Activated naive CD8-positive, alpha-beta T cell (primary cell): ENCODE results near the gene SLC25A23.
"Not testable (repeated sequence)": the region's sequence is repeated elsewhere in the genome, so short reads cannot be mapped to it uniquely, and the experiment has no call there.

Experiments
- H3K27ac Mint-ChIP-seq: one replicate; pipeline ENCODE4 v1.8.0; 2021; ENCODE audit warnings: mixed read lengths
- H3K27me3 Mint-ChIP-seq: one replicate; pipeline ENCODE4 v1.8.0; 2021; ENCODE audit warnings: mixed read lengths
- H3K36me3 Mint-ChIP-seq: one replicate; pipeline ENCODE4 v1.8.0; 2021; ENCODE audit warnings: mixed read lengths
- H3K4me1 Mint-ChIP-seq: one replicate; pipeline ENCODE4 v1.8.0; 2021; ENCODE audit warnings: low read depth, mixed read lengths
- H3K4me3 Mint-ChIP-seq: one replicate; pipeline ENCODE4 v1.8.0; 2021; ENCODE audit warnings: mild to moderate bottlenecking, mixed read lengths
- H3K9me3 Mint-ChIP-seq: one replicate; pipeline ENCODE4 v1.8.0; 2021; ENCODE audit warnings: low read depth, mixed read lengths

Gene SLC25A23

DNA sequence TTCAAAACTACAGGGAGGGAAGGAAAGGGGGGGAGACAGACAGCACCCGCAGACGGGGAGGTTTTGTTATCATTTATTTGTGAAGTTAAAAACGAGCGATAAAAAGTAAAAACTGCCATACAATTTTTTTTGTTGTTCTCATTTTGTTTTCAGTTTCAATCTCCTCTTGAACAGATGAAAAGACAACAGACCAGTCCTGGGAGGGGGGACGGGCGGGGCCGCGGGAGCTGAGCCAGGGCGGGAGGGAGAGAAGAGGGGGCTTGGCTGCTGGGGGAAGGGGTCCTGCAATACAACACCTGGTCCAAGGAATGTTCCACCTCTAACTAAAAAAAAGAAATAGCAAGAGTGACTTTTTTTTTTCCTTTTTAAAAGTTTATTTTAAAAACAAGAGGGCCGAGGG, 46.3 kb downstream of the SLC25A23 start:
- H3K4me1 Mint-ChIP-seq = no peaks in the 10 kb centered on the region
- H3K4me3 Mint-ChIP-seq = no peak overlapping the region
- H3K36me3 Mint-ChIP-seq = no peaks in the 10 kb centered on the region
- no peak overlapping the region for H3K27ac Mint-ChIP-seq
- no peaks in the 10 kb centered on the region for H3K27me3 Mint-ChIP-seq
- no peaks in the 10 kb centered on the region for H3K9me3 Mint-ChIP-seq

DNA sequence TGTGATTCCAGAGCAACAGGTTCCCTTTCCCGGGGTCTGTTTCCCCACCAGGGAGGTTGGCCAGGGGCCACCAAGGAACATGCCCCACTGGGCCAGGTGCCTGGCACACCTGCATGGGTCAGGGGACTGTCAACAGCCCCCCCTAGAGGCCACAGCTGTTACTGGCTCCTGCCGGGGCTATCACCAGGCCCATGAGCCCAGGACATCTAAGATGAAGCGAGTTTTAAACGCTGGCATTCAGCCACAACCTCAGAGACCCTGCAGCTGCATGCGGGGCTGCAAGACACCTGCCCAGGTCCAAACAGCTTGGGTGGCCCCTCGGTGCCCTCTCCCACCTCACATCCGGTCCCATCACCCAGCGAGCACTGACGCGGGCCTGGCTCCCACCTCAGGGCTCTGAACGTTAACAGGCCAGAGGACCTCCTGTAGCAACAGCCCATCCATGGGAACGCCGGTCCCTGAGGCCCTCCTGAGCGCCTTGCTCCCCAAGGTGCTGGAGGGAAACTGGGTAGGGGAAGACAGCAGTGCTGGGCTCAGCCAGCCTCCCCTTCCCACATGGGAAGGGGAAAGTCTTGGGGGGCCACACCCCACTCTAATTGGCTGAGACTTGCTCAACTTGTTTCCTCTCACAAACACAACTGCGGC, 47.0 kb downstream of the SLC25A23 start:
- no peaks in the 10 kb centered on the region for H3K27me3 Mint-ChIP-seq
- H3K36me3 Mint-ChIP-seq = no peaks in the 10 kb centered on the region
- H3K27ac Mint-ChIP-seq = no peak overlapping the region
- no peaks in the 10 kb centered on the region for H3K4me1 Mint-ChIP-seq
- no peak overlapping the region for H3K4me3 Mint-ChIP-seq
- no peaks in the 10 kb centered on the region for H3K9me3 Mint-ChIP-seq

DNA sequence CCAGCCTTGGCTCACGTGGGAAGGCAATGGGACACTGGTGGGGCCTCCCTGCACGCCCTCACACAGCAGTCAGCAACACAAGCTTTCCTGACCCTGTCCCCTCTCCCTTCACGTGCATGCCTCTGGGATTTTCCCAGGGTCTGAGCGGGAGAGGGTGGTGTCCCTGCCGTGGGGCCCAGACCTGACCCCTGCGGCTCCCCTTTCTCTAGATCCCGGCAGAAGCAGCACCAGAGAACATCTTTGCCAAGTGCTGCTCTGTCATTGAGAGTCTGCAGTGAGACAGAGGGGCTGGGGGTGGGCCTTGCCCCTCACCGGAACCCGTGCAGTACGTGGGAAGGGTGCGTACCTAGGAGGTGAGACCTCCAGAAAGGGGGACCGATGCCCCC, 47.5 kb downstream of the SLC25A23 start:
- Mint-ChIP-seq H3K27me3 (no peaks in the 10 kb centered on the region), H3K36me3 (no peaks in the 10 kb centered on the region), H3K4me1 (no peaks in the 10 kb centered on the region), H3K4me3 (no peak overlapping the region), H3K9me3 (no peaks in the 10 kb centered on the region), H3K27ac (no peak overlapping the region)

DNA sequence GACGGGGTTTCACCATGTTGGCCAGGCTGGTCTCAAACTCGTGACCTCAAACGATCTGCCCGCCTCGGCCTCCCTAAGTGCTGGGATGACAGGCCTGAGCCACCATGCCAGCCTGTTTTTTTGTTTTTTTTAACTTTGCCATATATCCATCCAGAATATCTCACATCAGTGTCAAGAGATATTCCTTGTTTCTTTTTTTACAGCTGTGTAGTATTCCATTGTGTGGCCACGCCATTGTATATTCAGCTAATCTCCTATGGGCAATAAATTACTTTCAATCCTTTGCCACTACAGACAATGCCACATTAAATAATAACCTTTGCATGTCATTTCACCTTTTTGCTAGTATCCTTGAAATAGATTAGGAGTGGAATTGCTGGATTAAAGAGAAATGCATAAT, 50.2 kb downstream of the SLC25A23 start:
- Mint-ChIP-seq H3K36me3 (no peaks in the 10 kb centered on the region), H3K9me3 (no peaks in the 10 kb centered on the region), H3K4me1 (no peaks in the 10 kb centered on the region), H3K27me3 (no peaks in the 10 kb centered on the region), H3K4me3 (no peak overlapping the region), H3K27ac (no peak overlapping the region)

DNA sequence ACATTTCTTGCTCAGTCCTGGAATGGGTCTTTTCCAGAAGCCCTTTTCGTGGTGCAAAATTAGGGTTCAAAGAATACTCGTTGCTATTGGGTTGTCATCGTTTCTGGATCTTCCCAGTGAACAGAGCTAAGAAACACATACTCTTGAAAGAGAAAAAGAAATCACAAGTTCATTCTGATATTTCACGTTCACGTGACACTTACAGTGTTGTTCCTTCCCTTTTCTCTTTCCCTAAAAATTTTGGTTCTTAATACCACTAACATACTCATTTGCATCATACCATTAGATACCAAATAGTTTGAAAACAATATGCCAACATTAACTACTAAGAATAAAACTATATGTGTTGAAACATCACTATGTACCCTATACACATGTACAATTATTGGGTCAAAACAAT, 53.2 kb downstream of the SLC25A23 start:
- Mint-ChIP-seq H3K27me3 (no peaks in the 10 kb centered on the region), H3K9me3 (no peaks in the 10 kb centered on the region), H3K4me3 (no peak overlapping the region), H3K36me3 (no peaks in the 10 kb centered on the region), H3K27ac (no peak overlapping the region), H3K4me1 (no peaks in the 10 kb centered on the region)

DNA sequence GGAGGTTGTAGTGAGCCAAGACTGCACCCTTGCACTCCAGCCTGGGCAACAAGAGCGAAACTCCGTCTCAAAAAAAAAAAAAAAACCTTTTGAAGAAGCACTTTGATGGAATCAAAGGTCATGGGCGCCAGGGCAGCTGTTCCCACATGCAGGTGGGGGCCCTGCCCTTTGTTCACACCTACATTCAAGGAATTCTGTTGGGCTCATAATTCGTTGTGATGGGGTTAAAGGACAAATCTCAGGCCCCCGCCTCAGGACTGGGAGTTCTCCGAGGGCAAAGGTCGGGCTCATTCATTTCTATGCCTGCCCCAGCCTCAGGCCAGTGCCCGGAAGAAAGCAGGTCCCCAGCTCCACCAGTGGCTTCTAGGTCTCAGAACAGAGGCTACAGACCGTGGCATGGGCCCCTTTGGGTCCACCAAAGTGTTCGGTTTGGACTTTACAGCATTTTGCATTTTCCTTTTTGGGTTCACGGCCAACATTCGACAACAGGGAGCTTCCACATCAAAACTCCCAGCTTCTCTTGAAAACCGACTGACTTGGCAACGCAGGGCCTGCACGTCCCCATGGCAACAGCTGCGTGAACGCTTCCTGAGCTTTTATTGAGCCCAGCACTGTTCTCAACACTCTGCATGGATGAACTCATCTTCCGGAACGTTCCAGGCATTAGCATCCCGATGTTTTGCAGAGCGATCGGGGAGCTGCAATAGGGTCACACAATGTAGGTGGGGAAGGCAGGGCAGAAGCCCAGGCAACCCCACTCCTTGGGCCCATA, 56.6 kb downstream of the SLC25A23 start:
- no peaks in the 10 kb centered on the region for H3K27me3 Mint-ChIP-seq
- no peaks in the 10 kb centered on the region for H3K9me3 Mint-ChIP-seq

DNA sequence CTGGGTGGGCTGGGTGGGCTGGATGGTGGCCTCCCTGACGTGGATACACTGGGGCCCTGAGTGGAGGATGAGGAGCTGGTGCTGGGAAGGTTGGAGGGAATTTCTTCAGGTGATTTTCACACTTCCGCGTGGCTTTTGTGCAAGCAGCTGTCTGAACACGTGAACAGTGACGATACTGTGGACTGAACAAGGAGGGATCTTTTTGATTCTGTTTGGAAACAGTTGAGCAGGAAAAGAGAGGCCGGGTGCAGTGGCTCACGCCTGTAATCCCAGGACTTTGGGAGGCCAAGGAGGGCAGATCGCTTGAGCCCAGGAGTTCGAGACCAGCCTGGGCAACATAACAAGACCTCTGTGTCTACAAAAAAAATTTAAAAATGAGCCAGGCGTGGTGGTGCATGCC, 57.5 kb downstream of the SLC25A23 start:
- no peaks in the 10 kb centered on the region for H3K27me3 Mint-ChIP-seq
- no peaks in the 10 kb centered on the region for H3K4me1 Mint-ChIP-seq
- H3K36me3 Mint-ChIP-seq = no peaks in the 10 kb centered on the region
- H3K4me3 Mint-ChIP-seq = no peak overlapping the region
- no peak overlapping the region for H3K27ac Mint-ChIP-seq
- H3K9me3 Mint-ChIP-seq = no peaks in the 10 kb centered on the region

More for the DNA sequence above, 56.6 kb downstream of the SLC25A23 start:
- no peaks in the 10 kb centered on the region for H3K36me3 Mint-ChIP-seq
- no peak overlapping the region for H3K4me3 Mint-ChIP-seq
- no peaks in the 10 kb centered on the region for H3K4me1 Mint-ChIP-seq
- H3K27ac Mint-ChIP-seq = no peak overlapping the region

DNA sequence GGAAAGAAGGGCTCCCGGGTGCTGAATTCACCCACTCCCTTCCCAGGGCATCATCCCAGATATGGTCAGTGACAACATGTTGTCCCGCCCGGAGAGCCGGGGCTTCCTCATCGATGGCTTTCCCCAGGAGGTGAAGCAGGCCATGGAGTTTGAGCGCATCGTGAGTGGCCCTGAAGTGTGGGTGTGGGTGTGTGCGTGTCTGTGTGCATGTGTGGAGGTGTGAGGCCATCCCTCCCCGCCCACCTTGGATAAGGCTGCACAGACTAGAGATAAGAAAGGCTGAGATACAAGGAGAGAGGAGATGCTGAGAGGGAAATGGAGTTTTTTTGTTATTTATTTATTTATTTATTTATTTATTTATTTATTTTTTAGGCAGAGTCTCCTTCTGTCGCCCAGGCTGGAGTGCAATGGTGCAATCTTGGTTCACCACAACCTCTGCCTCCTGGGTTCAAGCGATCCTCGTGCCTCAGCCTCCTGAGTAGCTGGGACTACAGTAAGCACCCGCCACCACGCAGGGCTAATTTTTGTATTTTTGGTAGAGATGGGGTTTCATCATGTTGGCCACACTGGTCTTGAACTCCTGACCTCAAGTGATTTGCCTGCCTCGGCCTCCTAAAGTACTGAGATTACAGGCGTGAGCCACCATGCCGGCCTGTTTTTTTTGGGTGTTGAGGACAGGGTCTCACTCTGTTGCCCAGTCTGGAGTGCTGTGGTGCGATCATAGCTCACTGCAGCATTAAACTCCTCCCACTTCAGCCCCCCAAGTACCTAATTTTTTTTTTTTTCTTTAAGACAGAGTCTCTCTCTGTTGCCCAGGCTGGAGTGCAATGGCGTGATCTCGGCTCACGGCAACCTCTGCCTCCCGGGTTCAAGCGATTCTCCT, 59.3 kb downstream of the SLC25A23 start:
- not testable (repeated sequence) for H3K27me3 Mint-ChIP-seq, H3K4me1 Mint-ChIP-seq, H3K9me3 Mint-ChIP-seq, H3K27ac Mint-ChIP-seq, H3K4me3 Mint-ChIP-seq, H3K36me3 Mint-ChIP-seq

DNA sequence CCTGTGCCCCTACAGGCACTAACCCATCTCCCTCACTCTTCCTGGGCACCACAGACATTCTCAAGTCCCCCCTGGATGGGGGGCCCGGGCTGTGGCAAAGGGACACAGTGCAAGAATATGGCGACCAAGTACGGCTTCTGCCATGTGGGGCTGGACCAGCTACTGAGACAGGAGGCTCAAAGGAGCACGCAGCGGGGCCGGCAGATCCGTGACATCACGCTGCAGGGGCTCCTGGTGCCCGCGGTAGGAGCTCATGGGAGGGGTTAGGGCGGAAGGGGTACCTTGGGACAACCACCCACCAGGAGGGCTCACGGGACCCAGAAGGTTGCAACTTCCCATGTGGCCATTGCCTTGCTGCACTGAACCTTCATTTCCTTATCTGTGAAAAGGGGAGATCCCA, 63.3 kb downstream of the SLC25A23 start:
- peaks cover 2% of the 10 kb centered on the region for H3K36me3 Mint-ChIP-seq
- no peaks in the 10 kb centered on the region for H3K9me3 Mint-ChIP-seq
- H3K27ac Mint-ChIP-seq = no peak overlapping the region
- H3K4me3 Mint-ChIP-seq = no peak overlapping the region
- peaks cover 17% of the 10 kb centered on the region for H3K4me1 Mint-ChIP-seq
- no peaks in the 10 kb centered on the region for H3K27me3 Mint-ChIP-seq

DNA sequence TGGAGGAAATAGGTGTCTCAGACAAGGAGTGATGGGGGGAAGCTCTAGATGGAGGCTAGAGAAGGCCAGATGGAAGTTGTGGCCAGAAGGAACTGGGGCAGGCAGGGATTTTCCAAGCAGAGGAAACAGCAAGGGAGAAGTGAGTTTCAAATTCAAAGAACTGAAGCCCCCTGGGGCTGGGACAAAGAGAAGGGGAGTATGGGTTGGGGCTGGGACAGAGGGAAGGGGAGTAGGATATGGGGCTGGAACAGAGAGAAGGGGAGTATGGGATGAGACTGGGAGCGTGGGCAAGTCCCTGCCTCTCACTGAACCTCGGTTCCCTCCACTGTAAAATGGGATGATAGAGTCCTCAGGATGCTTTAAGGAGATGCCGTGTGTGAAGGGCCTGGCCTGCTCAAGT, 64.8 kb downstream of the SLC25A23 start:
- Mint-ChIP-seq H3K9me3 (no peaks in the 10 kb centered on the region), H3K27ac (peak overlapping the region; percentile 72), H3K4me3 (peak overlapping the region; percentile 44), H3K4me1 (peaks cover 20% of the 10 kb centered on the region), H3K36me3 (peaks cover 5% of the 10 kb centered on the region), H3K27me3 (no peaks in the 10 kb centered on the region)

DNA sequence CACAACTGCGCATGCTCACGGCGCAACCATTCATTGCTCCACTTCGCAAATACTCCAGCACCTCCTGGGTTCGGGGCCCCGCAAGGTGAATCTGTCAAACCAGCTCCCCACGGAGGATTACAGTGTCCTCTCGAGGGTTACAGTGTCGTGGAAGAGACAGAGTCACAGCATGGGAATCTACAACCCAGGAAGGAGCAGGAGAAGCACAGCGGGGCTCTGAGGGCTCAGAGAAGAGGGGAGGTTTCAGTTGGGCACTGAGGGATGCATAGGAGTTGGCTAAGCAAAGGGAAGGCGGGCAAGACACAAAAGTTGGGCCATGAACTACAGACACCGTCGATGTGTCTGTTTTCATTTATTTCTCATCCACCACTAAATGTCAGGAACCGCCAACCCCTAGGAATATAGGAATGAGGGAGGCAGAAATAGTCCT, 65.6 kb downstream of the SLC25A23 start:
- Mint-ChIP-seq H3K27me3 (no peaks in the 10 kb centered on the region), H3K9me3 (no peaks in the 10 kb centered on the region), H3K36me3 (peaks cover 5% of the 10 kb centered on the region), H3K27ac (peak overlapping the region; percentile 93), H3K4me1 (peaks cover 20% of the 10 kb centered on the region), H3K4me3 (peak overlapping the region; percentile 95)

DNA sequence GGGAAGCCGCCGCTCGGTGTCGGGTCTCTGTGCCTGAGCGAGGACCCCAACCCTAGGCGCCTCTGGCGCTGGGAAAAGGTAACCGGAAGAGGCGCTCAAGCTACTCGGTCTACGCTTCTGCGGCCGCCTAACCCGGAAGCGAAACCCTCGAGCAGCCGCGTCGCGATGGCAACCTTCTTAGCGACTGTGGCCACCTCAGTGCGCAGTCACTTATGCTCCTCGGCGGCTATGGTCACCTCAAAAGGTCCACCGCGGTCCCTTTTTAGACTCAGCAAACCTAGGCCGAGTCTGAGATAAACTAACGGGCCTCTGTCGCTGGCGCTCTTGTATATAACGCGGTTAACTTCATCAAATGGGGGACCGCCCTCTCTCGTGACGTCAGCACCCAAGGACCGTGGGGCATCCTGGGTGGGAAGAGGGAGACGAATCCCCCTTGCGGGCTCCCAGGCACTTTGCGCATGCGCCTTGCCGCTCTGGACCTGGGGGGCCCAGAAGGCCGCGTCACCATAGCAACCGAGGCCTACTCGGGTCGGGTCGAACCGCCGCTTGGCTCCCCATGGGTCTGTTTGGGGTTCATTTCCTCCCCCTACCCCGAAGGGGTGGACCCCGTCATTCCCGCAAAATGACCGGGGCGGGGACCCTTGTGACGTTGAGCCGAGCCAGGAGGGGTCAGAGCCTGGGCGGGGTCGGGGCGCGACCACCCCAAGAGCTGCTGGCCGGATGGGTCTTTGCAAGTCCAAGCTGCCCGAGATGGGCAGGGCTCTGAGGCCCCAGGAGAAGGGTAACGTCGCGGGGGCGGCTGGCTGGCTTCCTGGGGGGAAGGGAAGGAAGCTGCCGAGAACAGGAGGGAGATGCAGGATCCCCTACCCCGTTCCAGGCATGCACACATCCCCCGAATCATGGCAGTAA, 66.3 kb downstream of the SLC25A23 start, which contains the start of gene GTF2F1:
TSS of gene GTF2F1 (minus strand) at position 91 of the 909 bp plus-strand sequence. CDS start 169 bp downstream, outside the sequence.
- Mint-ChIP-seq H3K27ac (peak within 1 kb of the TSS; percentile 93), H3K27me3 (no peaks in the 10 kb centered on the region), H3K4me1 (peaks cover 20% of the 10 kb centered on the region), H3K36me3 (peaks cover 5% of the 10 kb centered on the region), H3K9me3 (no peaks in the 10 kb centered on the region), H3K4me3 (peak within 1 kb of the TSS; percentile 95)

DNA sequence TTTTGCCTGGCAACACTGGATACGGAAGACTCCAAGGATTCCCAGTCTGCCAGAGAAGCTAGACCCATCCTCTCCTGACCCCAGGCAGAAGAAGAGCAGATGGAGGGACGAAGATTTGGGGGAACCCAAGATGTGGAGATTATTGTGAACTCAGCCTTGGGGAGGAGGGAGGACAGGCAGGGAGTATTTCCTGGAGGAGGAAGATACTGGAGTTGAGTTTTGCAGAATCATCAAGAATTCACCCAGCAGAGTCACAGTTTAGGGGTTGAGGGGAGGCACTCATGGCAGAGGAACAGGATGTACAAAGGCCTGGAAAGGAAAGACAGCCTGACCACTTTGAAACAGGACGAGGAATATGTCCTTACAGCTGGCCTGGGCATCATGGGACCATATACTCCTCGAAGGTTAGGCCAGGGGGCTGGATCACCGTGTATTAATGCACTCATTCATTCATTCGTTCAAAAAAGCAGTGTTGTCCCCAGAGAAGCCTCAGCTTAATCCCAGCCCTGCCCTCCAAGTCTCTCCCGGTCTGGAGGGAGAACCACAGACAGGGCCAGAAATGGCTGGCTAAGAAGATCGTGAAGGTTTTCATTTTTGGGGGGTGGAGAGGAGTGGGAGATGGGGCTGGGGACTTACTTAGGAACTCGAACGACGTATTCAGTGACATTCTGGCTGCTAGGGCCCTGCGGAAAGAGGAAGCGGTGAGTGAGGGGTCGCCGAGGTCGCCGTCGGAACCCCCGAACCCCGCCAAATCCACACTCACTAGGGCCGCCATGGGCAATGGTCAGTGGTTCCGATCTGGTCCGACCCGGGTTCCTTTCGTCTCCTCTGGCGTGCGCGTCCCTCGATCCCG, 67.1 kb downstream of the SLC25A23 start:
- H3K9me3 Mint-ChIP-seq = no peaks in the 10 kb centered on the region
- no peaks in the 10 kb centered on the region for H3K27me3 Mint-ChIP-seq
- H3K27ac Mint-ChIP-seq = peak overlapping the region; percentile 93
- peaks cover 5% of the 10 kb centered on the region for H3K36me3 Mint-ChIP-seq
- peaks cover 20% of the 10 kb centered on the region for H3K4me1 Mint-ChIP-seq
- peak overlapping the region; percentile 95 for H3K4me3 Mint-ChIP-seq
